HG03097 (cell line): ENCODE measurements around the gene NMU.
A peak's percentile ranks its signal among the peaks of the same experiment; 100 is the strongest.
"Not testable (repeated sequence)": the region's sequence is repeated elsewhere in the genome, so short reads cannot be mapped to it uniquely, and the experiment has no call there.

Experiments used
- ATAC-seq: cut with Tn5 transposase; IDR thresholded peaks from one replicate; pipeline ENCODE4 v1.9.1; 2021; ENCODE audit not compliant: unreplicated experiment, low FRiP score

Gene NMU

DNA sequence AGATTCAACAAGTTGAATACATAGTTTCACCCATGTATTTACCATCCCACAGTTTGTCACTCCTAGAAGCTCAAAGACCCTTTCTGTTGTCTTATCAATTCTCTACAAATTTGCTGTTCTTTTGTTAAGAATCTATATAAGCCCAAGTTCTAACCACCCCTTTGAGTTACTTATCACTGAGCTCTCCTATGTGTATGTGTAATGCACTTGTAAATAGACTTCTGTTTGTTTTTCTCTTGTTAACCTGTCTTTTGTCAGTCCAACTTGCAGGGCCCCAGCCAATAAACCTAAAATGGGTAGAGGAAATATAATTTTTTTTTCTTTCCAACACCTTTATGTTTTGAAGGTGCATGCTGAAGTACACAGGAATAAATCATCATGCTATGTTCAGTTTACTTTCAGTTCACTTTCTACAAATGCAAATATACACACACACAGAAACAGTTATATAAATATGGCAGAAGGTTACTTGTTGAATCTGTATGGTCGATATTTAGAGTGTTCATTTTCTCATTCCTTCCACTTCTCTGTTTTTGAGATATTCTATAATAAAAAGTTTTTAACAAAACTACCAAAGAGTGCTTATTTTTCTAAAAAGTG lies 67.1 kb downstream of the NMU start:
- ATAC-seq: no peak

DNA sequence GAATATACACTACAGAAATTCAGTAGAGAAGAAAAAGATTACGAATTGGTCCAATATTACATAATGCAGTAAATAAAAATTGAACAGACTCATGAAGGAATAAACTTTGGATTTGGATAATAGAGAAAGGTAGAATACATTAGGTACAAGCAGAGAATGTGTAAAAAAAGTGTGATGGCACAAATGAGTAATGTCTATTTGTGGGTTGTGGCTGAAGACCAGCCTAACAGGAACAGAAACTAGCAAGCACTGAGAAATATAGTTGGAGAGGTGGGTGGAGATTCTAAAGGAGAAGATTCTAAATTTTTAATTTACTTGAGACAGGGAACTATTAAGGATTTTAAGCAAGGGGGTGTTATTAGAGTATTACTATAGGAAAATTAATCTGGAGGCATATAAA lies 74.2 kb downstream of the NMU start:
- ATAC-seq: peak; percentile 95

DNA sequence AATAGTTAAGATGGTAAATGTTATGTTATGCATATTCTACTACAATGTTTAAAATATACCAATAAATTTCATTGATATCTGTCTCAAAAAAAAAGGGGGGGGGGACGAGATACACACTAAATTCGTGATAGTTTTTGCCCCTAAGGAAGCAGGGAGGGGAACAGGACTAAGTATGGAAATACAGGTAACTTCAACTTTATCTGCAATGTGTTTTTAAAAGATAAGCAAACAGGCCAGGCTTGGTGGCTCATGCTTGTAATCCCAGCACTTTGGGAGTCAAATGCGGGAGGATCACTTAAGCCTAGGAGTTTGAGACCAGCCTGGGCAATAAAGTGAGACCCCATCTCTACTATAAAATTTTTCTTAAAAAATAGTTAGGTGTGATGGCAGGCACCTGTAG lies 76.0 kb downstream of the NMU start:
- ATAC-seq: no peak

DNA sequence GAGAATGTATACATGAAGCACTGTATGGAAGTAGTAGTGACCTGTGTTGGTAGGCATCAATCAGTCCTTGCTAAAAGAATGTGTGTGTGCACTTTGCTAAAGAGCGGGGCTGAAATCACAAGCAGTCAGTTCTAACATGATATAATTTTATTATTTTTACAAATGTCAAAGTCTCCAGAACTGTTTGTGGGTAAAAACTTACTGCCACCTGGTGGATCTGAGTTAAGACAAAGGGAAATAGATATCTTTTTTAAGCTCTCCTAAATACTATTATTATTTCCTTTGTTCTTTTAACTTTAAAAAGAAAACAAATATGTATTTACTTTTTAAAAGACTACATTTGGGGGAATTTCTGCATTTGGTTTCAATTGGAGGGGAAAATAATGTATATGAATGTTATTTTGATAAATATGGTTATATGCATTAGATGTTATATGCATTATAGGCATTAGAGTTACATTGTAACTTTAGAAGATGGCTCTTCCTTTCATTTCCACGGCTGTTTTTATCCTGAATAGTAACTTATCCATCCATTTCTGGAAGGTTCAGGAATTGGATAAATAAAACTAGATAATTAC lies 81.6 kb downstream of the NMU start:
- ATAC-seq: no peak

GRCh38 chr4:55553441-55554201 lies 82.5 kb downstream of the NMU start:
- no peak for ATAC-seq

GRCh38 chr4:55551964-55552363 lies 84.1 kb downstream of the NMU start:
- not testable (repeated sequence) for ATAC-seq

DNA sequence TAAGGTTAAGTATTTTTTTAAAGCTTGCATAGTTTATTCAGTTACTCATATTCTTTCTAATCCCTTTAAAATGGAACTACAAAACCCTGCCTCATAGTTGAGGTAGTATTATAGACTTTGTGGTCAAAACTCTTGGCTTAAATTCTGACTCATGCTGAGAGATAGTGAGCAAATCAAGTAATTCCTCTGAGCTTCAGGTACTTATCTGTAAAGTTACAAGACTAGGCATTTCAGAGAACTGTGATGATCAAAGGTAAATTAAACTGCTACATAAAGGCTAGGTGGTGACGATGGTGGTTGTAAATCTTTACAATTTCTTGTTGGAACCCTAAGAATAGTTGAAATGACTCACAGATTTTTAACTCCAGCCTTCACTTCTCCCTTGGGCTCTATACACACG lies 86.2 kb downstream of the NMU start:
- no peak for ATAC-seq

DNA sequence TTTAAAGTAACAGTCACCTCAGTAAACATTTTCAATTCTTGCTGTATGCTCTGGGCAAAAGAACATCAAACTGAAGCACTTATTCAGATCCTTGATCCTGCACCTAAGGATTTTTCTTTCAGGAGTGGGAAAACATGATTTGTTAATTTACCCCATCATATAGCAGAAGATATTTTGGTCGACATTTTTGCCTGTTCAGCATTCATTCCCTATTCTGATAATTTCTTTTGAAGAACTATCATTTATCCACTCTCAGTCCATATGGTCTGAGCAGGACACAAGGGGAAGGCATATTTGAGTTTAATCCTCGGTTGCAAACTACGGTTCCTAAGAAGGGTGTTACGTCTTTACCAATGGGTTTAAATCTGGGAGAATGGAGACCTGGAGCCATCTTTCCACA lies 88.2 kb downstream of the NMU start:
- ATAC-seq: no peak

- ATAC-seq: no peak
These were observed 88.7 kb downstream of the NMU start for GRCh38 chr4:55547466-55547770.

DNA sequence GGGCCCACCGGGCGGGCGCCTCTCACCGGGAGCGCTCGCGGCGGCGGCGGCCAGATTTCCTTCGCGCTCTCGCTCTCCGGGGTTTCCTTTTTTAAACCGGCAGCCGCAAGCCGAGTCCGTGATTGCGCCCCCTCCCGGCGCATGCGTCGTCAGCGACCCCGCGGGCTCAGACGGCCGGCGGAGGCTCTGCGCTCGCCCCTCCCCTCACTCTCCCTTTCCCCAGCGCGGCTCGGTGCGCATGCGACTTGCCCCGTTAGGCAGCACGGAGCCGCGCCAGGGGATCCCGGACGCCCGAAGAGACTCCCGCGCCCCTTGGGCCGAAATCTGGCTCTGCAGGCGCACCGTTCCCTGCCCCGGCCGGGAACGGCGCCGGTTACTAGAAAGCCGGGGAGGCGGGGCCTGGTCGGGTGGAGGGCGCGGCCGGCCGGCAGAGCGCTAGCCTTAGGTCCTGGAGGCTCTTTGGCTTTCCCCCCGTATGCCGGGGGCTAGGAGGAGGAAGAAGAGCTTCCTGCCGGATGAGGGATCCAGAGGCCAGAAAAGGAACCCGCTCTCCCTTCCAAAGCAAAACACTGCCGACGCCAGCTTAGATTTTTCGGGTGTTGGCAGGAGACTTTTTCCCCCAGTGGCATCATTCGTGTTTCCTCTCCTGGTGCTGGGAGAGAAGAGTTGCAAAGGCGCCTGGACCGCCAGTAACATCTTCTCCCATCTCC lies 89.2 kb downstream of the NMU start, which contains the start of gene CLOCK:
Gene CLOCK, minus strand, starts transcription at position 154 of the 710 bp plus-strand sequence. CDS start 64,124 bp downstream, outside the sequence.
- ATAC-seq: peak; percentile 69

- ATAC-seq: peak; percentile 40
These were observed 89.7 kb downstream of the NMU start for GRCh38 chr4:55546506-55546755.

DNA sequence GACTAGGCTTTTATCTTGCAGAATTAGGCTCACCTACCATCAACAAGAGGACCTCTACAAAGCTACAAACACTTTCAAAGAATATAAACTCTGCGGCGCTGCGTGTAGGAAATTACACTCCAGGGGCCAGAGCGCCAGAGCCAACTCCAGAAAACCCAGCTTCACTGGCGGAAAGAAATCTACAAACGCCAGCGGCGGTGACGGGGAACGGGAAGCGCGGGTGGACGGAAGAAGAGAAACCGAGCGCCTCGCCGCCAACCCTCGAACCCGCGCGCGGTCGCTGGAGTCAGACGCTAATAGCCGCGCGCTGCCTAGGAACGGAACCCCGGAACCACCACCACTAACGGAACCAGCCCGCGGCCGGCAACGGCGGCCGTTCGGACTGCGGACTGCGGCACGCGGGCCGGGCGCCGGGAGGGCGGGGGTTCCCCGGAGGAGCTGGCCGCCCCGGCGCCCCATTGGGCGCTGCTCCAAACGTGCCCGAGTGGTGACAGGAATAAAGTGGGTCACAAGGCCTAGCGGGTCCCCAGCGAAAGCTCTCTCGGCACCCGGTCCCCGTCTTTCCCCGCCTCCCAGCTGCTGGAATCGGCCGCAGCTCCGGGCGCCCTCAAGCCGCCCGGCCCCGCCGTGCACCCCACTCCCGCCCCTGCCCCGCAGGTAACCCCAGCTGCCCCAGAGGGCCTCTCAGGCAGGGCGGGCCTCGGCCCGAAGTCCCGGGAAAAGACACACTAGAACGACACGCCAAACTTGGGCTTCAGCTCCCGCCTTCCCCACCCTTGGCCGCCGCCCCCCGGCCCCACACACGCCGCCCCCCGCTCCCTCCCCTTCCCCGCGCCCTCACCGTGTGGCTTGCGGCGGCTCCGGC lies 90.2 kb downstream of the NMU start:
- ATAC-seq: peak; percentile 47
